Gastrocnemius medialis (tissue), 4 donors: Measurements from ENCODE around the gene NUDCD2.

Experiments used
- CTCF ChIP-seq, 5 experiments: fragments of 450-650 bp in 3 of 5; fragments of 200-600 bp in 2 of 5; sonication (generic) in 2 of 5; IDR thresholded peaks in 4 of 5; conservative IDR thresholded peaks in 1 of 5; 1 replicate in 4 of 5; 2 replicates in 1 of 5; pipeline ENCODE4 v1.5.1; 2016 to 2019; ENCODE audit warnings: antibody characterized with exemption in 5 of 5, mild to moderate bottlenecking in 3 of 5, moderate library complexity in 3 of 5
- POLR2A ChIP-seq, 2 donors: fragments of 450-650 bp; IDR thresholded peaks; one replicate each; pipeline ENCODE4 v1.6.1; 2017; ENCODE audit warnings: antibody characterized with exemption in 2 of 2, mild to moderate bottlenecking in 2 of 2, moderate library complexity in 2 of 2

DNA sequence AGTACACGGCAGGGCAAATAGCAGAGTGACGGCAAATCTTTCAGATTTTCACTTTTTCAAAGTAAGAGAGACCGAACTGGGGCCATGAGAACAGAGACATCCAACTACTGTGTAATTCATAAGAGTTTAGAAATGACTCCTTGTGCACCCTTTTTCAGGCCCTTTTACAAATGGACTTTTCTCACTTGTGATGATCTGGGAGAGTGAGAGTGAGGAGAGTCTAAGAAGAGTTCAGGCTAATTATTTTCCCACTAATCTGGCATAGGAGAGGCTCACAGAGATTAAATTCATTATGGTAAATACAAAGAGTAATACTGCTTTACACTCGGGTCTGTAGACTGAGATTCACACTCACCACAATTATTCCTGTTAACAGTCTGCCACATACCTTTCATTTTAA is 23.4 kb downstream of the NUDCD2 start:
- TF ChIP-seq CTCF (IDR thresholded peaks at IDR 0.05 in 4 of 5, conservative IDR thresholded peaks at IDR 0.05 in 1 of 5) (no peak), POLR2A (IDR thresholded peaks at IDR 0.05) (no peak)
